ENCODE data around the gene RASL12.

The RASL12 gene

DNA sequence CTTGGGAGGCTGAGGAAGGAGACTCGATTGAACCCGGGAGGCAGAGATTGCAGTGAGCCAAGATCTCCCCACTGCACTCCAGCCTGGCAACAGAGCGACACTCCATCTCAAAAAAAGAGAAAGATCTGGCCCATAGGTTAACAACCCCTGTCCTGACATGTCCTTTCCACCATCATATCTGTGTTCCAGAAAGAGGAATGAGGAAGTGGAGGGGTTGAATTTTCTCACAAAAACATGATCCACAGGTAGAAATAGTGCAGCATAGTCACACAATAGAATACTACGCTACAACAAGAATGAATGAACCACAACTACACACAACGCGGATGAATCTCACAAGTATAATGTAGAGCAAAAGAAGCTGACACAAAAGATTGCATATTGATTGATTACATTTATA lies 27.3 kb downstream of the RASL12 start:
- no peak overlapping the region for H3K4me2 ChIP-seq (ENCODE audit: low read depth, low read length, poor library complexity, severe bottlenecking)
- no peaks in the 10 kb centered on the region for H3K9me2 ChIP-seq (replicated peaks; ENCODE audit: insufficient read depth, low read length)
- H3K36me3 ChIP-seq (ENCODE audit: low read length), result no peaks in the 10 kb centered on the region
- no peaks in the 10 kb centered on the region for H3K79me2 ChIP-seq (ENCODE audit: insufficient read depth, low read length)
- TF ChIP-seq EZH2phosphoT487 (conservative IDR thresholded peaks at IDR 0.05; ENCODE audit: low read length), result no peak
- TF ChIP-seq, protein P1, sequence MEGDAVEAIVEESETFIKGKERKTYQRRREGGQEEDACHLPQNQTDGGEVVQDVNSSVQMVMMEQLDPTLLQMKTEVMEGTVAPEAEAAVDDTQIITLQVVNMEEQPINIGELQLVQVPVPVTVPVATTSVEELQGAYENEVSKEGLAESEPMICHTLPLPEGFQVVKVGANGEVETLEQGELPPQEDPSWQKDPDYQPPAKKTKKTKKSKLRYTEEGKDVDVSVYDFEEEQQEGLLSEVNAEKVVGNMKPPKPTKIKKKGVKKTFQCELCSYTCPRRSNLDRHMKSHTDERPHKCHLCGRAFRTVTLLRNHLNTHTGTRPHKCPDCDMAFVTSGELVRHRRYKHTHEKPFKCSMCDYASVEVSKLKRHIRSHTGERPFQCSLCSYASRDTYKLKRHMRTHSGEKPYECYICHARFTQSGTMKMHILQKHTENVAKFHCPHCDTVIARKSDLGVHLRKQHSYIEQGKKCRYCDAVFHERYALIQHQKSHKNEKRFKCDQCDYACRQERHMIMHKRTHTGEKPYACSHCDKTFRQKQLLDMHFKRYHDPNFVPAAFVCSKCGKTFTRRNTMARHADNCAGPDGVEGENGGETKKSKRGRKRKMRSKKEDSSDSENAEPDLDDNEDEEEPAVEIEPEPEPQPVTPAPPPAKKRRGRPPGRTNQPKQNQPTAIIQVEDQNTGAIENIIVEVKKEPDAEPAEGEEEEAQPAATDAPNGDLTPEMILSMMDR (IDR thresholded peaks at IDR 0.05; ENCODE audit: insufficient read depth, low read length, poor library complexity, severe bottlenecking), result no peak
- H3F3A ChIP-seq (ENCODE audit: insufficient read depth), result no peaks in the 10 kb centered on the region
- no peaks in the 10 kb centered on the region for H3K27me3 ChIP-seq (ENCODE audit: low read length)
- no peak overlapping the region for H3K27ac ChIP-seq (ENCODE audit: low read depth, low read length)
- no peak overlapping the region for H3K4me3 ChIP-seq (ENCODE audit: insufficient read depth, low read length, poor library complexity, severe bottlenecking)
- no peak overlapping the region for H3K9ac ChIP-seq (ENCODE audit: low read length)
- H3K9me3 ChIP-seq (ENCODE audit: insufficient read depth, low read length), result no peaks in the 10 kb centered on the region
- H4K20me1 ChIP-seq (ENCODE audit: low read depth, low read length), result no peaks in the 10 kb centered on the region
- no peak overlapping the region for H2AFZ ChIP-seq (ENCODE audit: low read depth, low read length, severe bottlenecking)

DNA sequence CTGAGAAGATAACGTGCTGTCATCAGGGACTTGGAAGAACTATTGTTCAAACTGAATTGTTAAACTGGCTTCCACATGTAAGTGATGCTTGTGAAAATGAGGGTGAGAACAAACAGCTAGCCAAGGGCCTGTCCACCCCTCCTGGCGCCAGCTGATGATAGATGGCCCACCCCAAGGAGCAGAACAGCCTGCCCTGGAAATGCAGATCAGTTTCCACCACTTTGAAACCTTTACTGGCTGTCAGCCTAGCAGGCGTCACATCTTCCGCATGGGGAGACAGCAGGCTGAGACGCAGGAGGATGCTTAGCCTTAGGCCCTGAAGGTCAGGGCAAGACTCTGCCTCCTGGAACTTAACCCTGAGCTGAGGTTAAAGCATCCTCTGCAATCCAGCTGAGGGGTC lies 29.0 kb downstream of the RASL12 start:
- H3K9me3 ChIP-seq (ENCODE audit: insufficient read depth, low read length), result no peaks in the 10 kb centered on the region
- H3K9me2 ChIP-seq (replicated peaks; ENCODE audit: insufficient read depth, low read length), result no peaks in the 10 kb centered on the region
- no peaks in the 10 kb centered on the region for H3K36me3 ChIP-seq (ENCODE audit: low read length)
- TF ChIP-seq EZH2phosphoT487 (conservative IDR thresholded peaks at IDR 0.05; ENCODE audit: low read length), result no peak
- TF ChIP-seq, protein P1 (IDR thresholded peaks at IDR 0.05; ENCODE audit: insufficient read depth, low read length, poor library complexity, severe bottlenecking), result no peak
- peaks cover 2% of the 10 kb centered on the region; the same call in 1 of the 2 replicates for H3F3A ChIP-seq (ENCODE audit: insufficient read depth)
- no peak overlapping the region for H3K4me2 ChIP-seq (ENCODE audit: low read depth, low read length, poor library complexity, severe bottlenecking)
- H3K27me3 ChIP-seq (ENCODE audit: low read length), result no peaks in the 10 kb centered on the region
- H3K27ac ChIP-seq (ENCODE audit: low read depth, low read length), result no peak overlapping the region
- H4K20me1 ChIP-seq (ENCODE audit: low read depth, low read length), result no peaks in the 10 kb centered on the region
- H3K79me2 ChIP-seq (ENCODE audit: insufficient read depth, low read length), result no peaks in the 10 kb centered on the region
- no peak overlapping the region for H3K9ac ChIP-seq (ENCODE audit: low read length)
- H2AFZ ChIP-seq (ENCODE audit: low read depth, low read length, severe bottlenecking), result no peak overlapping the region
- no peak overlapping the region for H3K4me3 ChIP-seq (ENCODE audit: insufficient read depth, low read length, poor library complexity, severe bottlenecking)

DNA sequence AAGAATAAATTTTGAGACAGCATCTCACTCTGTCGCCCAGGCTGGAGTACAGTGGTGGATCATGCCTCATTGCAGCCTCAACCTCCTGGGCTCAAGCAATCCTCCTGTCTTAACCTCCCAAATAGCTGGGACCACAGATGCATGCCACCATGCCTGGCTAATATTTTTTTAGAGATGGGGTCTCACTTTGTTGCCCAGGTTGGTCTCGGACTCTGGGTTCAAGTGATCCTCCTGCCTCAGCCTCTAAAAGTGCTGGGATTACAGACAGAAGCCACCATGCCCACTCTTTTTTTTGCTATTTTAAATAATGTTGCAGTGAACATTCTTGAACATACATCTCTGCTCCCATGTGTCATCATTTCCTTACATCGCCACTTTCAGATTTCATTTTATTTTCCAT lies 29.4 kb downstream of the RASL12 start:
- Histone ChIP-seq H3K27me3 (ENCODE audit: low read length) (no peaks in the 10 kb centered on the region), H2AFZ (ENCODE audit: low read depth, low read length, severe bottlenecking) (no peak overlapping the region), H4K20me1 (ENCODE audit: low read depth, low read length) (no peaks in the 10 kb centered on the region), H3K79me2 (ENCODE audit: insufficient read depth, low read length) (no peaks in the 10 kb centered on the region), H3F3A (ENCODE audit: insufficient read depth) (peaks cover 6% of the 10 kb centered on the region; the same call in 1 of the 2 replicates), H3K36me3 (ENCODE audit: low read length) (no peaks in the 10 kb centered on the region), H3K4me3 (ENCODE audit: insufficient read depth, low read length, poor library complexity, severe bottlenecking) (no peak overlapping the region), H3K9me2 (replicated peaks; ENCODE audit: insufficient read depth, low read length) (no peaks in the 10 kb centered on the region), H3K9ac (ENCODE audit: low read length) (no peak overlapping the region), H3K9me3 (ENCODE audit: insufficient read depth, low read length) (no peaks in the 10 kb centered on the region), H3K4me2 (ENCODE audit: low read depth, low read length, poor library complexity, severe bottlenecking) (no peak overlapping the region), H3K27ac (ENCODE audit: low read depth, low read length) (no peak overlapping the region)
- no peak for TF ChIP-seq EZH2phosphoT487 (conservative IDR thresholded peaks at IDR 0.05; ENCODE audit: low read length)
- TF ChIP-seq, protein P1 (IDR thresholded peaks at IDR 0.05; ENCODE audit: insufficient read depth, low read length, poor library complexity, severe bottlenecking), result no peak
